Endodermal cell (in vitro differentiated cells): ENCODE results near the gene PRCD. TPM values are rescaled to one million over a fixed set of nuclear protein-coding genes. Genes with fewer than 3 reads are reported as not detected.
A peak's percentile ranks its signal among the peaks of the same experiment; 100 is the strongest.

Source experiments
- DNase-seq: peaks from one replicate; pipeline ENCODE4 v3.0.0-alpha.2; 2017
- H3K27ac ChIP-seq: 2 replicates; pipeline ENCODE4 v1.5.1; 2013; ENCODE audit warnings: mild to moderate bottlenecking, low read depth, low read length, moderate library complexity
- H3K27me3 ChIP-seq: 2 replicates; pipeline ENCODE4 v1.6.1; 2013; ENCODE audit warnings: mild to moderate bottlenecking, low read length, moderate library complexity; ENCODE audit not compliant: insufficient read depth, control insufficient read depth, poor library complexity, severe bottlenecking
- H3K36me3 ChIP-seq: 2 replicates; pipeline ENCODE4 v1.7.0; 2013; ENCODE audit warnings: mild to moderate bottlenecking, low read length, moderate library complexity; ENCODE audit not compliant: control insufficient read depth, insufficient read depth
- H3K4me1 ChIP-seq: one replicate; pipeline ENCODE4 v1.7.0; 2013; ENCODE audit warnings: low read length; ENCODE audit not compliant: control insufficient read depth, insufficient read depth
- H3K4me3 ChIP-seq: 2 replicates; pipeline ENCODE4 v1.5.1; 2013; ENCODE audit warnings: mild to moderate bottlenecking, low read length, moderate library complexity
- H3K9ac ChIP-seq: 2 replicates; pipeline ENCODE4 v1.6.1; 2013; ENCODE audit warnings: mild to moderate bottlenecking, low read length, moderate library complexity; ENCODE audit not compliant: poor library complexity, severe bottlenecking; ENCODE audit errors: extremely low read depth
- H3K9me3 ChIP-seq: 2 replicates; pipeline ENCODE4 v1.6.1; 2013; ENCODE audit warnings: mild to moderate bottlenecking, low read length, moderate library complexity; ENCODE audit not compliant: control insufficient read depth
- H3K27ac Mint-ChIP-seq: 2 replicates; pipeline ENCODE4 v1.8.0; 2020; ENCODE audit warnings: mixed read lengths
- H3K27me3 Mint-ChIP-seq: 2 replicates; pipeline ENCODE4 v1.8.0; 2021; ENCODE audit warnings: mild to moderate bottlenecking, mixed read lengths; ENCODE audit not compliant: insufficient read depth
- H3K36me3 Mint-ChIP-seq: 2 replicates; pipeline ENCODE4 v1.8.0; 2020; ENCODE audit warnings: low read depth, mixed read lengths
- H3K4me1 Mint-ChIP-seq: 2 replicates; pipeline ENCODE4 v1.8.0; 2020; ENCODE audit warnings: mixed read lengths
- H3K4me3 Mint-ChIP-seq: 2 replicates; pipeline ENCODE4 v1.8.0; 2020; ENCODE audit warnings: mild to moderate bottlenecking, moderate library complexity, mixed read lengths
- H3K9me3 Mint-ChIP-seq: 2 replicates; pipeline ENCODE4 v1.8.0; 2020; ENCODE audit warnings: mild to moderate bottlenecking, mixed read lengths
- CTCF ChIP-seq: fragments of 200-600 bp; sonication (generic); conservative IDR thresholded peaks from 2 replicates; pipeline ENCODE4 v1.5.0; 2021; ENCODE audit warnings: antibody characterized with exemption, mild to moderate bottlenecking
- WGBS, 2 experiments: methylation state at CpG; one replicate each; pipeline versions ENCODE4 v1.1.5 to v1.1.7; 2013; ENCODE audit warnings: missing lambda C conversion rate in 2 of 2, mixed read lengths in 1 of 2; ENCODE audit not compliant: insufficient coverage in 1 of 2, insufficient read length in 1 of 2; 5-methylcytosine and 5-hydroxymethylcytosine counted together
- total RNA-seq, 2 donors: library from RNA; stranded (reverse); fragmentation: NEBNext Ultra II Directional in 1 of 2; extraction: Animal tissue kit (Norgen Biotek cat#: 25700) in 1 of 2; gene quantifications; 2 replicates in 1 of 2; 3 replicates in 1 of 2; pipeline ENCODE4 v1.2.1, GENCODE V29; 2021

Gene PRCD
- total RNA-seq, 2 donors from 2014 or later = 3.2 to 4.8 TPM

- H3K36me3 ChIP-seq = no peaks in the 10 kb centered on the region
- no peak for TF ChIP-seq CTCF
- peaks cover 24% of the 10 kb centered on the region for H3K4me1 ChIP-seq
- peak overlapping the region; percentile 54 for H3K27ac ChIP-seq
- no peaks in the 10 kb centered on the region for H3K9me3 ChIP-seq
- Mint-ChIP-seq H3K27ac (no peak overlapping the region), H3K27me3 (peaks cover 1% of the 10 kb centered on the region), H3K9me3 (no peaks in the 10 kb centered on the region), H3K4me1 (peaks cover 28% of the 10 kb centered on the region), H3K4me3 (no peak overlapping the region), H3K36me3 (no peaks in the 10 kb centered on the region)
- no peak overlapping the region for H3K4me3 ChIP-seq
- 61 to 86% methylated on average over 9 to 24 of the region's 24 CpGs for WGBS, 2 experiments
- H3K27me3 ChIP-seq = peaks cover 2% of the 10 kb centered on the region
- no peak for DNase-seq
- no peak overlapping the region for H3K9ac ChIP-seq
These were observed 4.9 kb downstream of the PRCD start for GRCh38 chr17:76544546-76545365.

GRCh38 chr17:76545918-76546555, 6.2 kb downstream of the PRCD start:
- Histone ChIP-seq H3K4me1 (peaks cover 17% of the 10 kb centered on the region), H3K27ac (no peak overlapping the region), H3K9me3 (no peaks in the 10 kb centered on the region), H3K9ac (no peak overlapping the region), H3K27me3 (no peaks in the 10 kb centered on the region), H3K4me3 (no peak overlapping the region), H3K36me3 (no peaks in the 10 kb centered on the region)
- Mint-ChIP-seq H3K36me3 (no peaks in the 10 kb centered on the region), H3K27ac (no peak overlapping the region), H3K4me3 (no peak overlapping the region), H3K27me3 (peaks cover 1% of the 10 kb centered on the region), H3K9me3 (no peaks in the 10 kb centered on the region), H3K4me1 (peaks cover 26% of the 10 kb centered on the region)
- TF ChIP-seq CTCF = no peak
- peak; percentile 61 for DNase-seq
- WGBS, 2 experiments = 78 to 85% methylated on average over 7 to 13 of the region's 13 CpGs

- peaks cover 1% of the 10 kb centered on the region for H3K27me3 Mint-ChIP-seq
- H3K36me3 ChIP-seq = no peaks in the 10 kb centered on the region
- peaks cover 27% of the 10 kb centered on the region for H3K4me1 Mint-ChIP-seq
- WGBS, 2 experiments = 89 to 98% methylated on average over 7 to 11 of the region's 11 CpGs
- H3K4me1 ChIP-seq = peaks cover 17% of the 10 kb centered on the region
- no peak for DNase-seq
- H3K27me3 ChIP-seq = no peaks in the 10 kb centered on the region
- H3K27ac ChIP-seq = no peak overlapping the region
- no peak for TF ChIP-seq CTCF
- no peak overlapping the region for H3K27ac Mint-ChIP-seq
- H3K9ac ChIP-seq = no peak overlapping the region
- no peaks in the 10 kb centered on the region for H3K9me3 ChIP-seq
- no peaks in the 10 kb centered on the region for H3K9me3 Mint-ChIP-seq
- no peak overlapping the region for H3K4me3 Mint-ChIP-seq
- no peaks in the 10 kb centered on the region for H3K36me3 Mint-ChIP-seq
- no peak overlapping the region for H3K4me3 ChIP-seq
These were observed 6.8 kb downstream of the PRCD start for GRCh38 chr17:76546556-76547182.
